Body of pancreas (tissue), 4 donors: ENCODE results near the gene KLF16.
A peak's percentile ranks its signal among the peaks of the same experiment; 100 is the strongest.

ENCODE experiments used
- POLR2A ChIP-seq, 3 donors: fragments of 450-650 bp; IDR thresholded peaks; one replicate each; pipeline ENCODE4 v1.6.1; 2016; ENCODE audit warnings: antibody characterized with exemption in 3 of 3, mild to moderate bottlenecking in 2 of 3
- TF ChIP-seq, protein P1 (sequence below), 7 experiments: fragments of 450-650 bp in 4 of 7; fragments of 200-600 bp in 3 of 7; sonication (generic) in 3 of 7; IDR thresholded peaks; one replicate each; pipeline ENCODE4 v1.5.1; 2016 to 2019; ENCODE audit warnings: antibody characterized with exemption in 7 of 7

DNA sequence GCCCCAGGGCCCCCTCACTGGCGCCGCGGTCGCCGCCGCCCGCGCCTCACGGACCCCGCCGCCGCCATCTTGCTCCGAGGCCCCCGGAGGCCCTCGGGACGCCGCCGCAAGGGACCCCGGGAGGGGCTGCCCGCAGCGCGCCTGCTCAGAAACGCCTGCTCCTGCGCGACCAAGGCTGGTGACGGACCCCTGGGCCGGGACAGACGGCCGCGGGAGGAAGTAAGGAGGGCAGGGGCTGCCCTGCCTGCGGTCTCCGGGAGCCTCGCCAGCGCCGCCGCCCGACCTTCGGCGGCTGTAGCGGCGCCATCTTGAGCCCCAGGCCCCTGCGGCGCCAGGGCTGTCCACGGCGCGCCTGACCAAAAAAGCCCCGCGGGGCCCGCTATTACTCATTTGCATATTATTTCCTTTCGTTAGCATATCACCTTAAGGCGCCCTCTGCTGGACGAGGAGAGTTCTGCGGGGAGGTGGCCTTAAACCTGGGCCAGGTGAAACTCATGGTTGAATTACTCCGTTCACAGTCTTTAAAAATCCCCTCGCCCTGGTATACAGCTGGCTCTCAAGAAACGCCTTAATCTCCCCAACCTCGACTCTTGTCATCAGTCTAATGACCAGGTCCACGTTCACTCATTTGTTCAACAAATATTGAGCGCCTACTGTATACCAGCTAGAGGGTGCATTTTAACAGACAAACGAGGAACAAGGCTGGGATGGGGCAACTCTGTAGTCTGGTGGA, 14.8 kb downstream of the KLF16 start, which contains the start of gene REXO1:
- TF ChIP-seq, protein P1, sequence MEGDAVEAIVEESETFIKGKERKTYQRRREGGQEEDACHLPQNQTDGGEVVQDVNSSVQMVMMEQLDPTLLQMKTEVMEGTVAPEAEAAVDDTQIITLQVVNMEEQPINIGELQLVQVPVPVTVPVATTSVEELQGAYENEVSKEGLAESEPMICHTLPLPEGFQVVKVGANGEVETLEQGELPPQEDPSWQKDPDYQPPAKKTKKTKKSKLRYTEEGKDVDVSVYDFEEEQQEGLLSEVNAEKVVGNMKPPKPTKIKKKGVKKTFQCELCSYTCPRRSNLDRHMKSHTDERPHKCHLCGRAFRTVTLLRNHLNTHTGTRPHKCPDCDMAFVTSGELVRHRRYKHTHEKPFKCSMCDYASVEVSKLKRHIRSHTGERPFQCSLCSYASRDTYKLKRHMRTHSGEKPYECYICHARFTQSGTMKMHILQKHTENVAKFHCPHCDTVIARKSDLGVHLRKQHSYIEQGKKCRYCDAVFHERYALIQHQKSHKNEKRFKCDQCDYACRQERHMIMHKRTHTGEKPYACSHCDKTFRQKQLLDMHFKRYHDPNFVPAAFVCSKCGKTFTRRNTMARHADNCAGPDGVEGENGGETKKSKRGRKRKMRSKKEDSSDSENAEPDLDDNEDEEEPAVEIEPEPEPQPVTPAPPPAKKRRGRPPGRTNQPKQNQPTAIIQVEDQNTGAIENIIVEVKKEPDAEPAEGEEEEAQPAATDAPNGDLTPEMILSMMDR (IDR thresholded peaks at IDR 0.05): peak; percentile 85 to 99 (median 97)
- TF ChIP-seq POLR2A (IDR thresholded peaks at IDR 0.05): peak; percentile 17 to 66 (median 53)
